SU-DHL-6 (cell line): ENCODE results near the gene MMP23B.

Experiments used
- CTCF ChIP-seq: fragments of 200-600 bp; sonication (generic); IDR thresholded peaks from one replicate; pipeline ENCODE4 v1.5.1; 2017; ENCODE audit warnings: antibody characterized with exemption, mild to moderate bottlenecking, low read length, moderate library complexity; ENCODE audit not compliant: insufficient read depth, poor library complexity, severe bottlenecking
- EZH2phosphoT487 ChIP-seq: fragments of 200-600 bp; sonication (generic), shearing (Covaris generic); conservative IDR thresholded peaks from 2 replicates; pipeline ENCODE4 v1.6.1; 2018; ENCODE audit warnings: mild to moderate bottlenecking, antibody characterized with exemption, low read length, moderate library complexity, mixed read lengths

GRCh38 chr1:1621173-1622009, 10.6 kb upstream of the MMP23B start:
- no peak for TF ChIP-seq CTCF
- no peak for TF ChIP-seq EZH2phosphoT487
